PC-3 (cell line): ENCODE measurements around the gene SSC5D.

Source experiments
- EZH2 ChIP-seq: fragments of 300-600 bp; sonication (generic); IDR thresholded peaks from one replicate; pipeline ENCODE4 v1.6.1; 2017; ENCODE audit warnings: antibody characterized with exemption, mild to moderate bottlenecking, low read length; ENCODE audit not compliant: unreplicated experiment
- TF ChIP-seq, protein P1 (sequence below): fragments of 300-600 bp; sonication (generic); conservative IDR thresholded peaks from 2 replicates; pipeline ENCODE4 v1.5.1; 2017; ENCODE audit warnings: antibody characterized with exemption, low read depth, mild to moderate bottlenecking, low read length

GRCh38 chr19:55459551-55459949, 28.7 kb upstream of the SSC5D start:
- TF ChIP-seq, protein P1, sequence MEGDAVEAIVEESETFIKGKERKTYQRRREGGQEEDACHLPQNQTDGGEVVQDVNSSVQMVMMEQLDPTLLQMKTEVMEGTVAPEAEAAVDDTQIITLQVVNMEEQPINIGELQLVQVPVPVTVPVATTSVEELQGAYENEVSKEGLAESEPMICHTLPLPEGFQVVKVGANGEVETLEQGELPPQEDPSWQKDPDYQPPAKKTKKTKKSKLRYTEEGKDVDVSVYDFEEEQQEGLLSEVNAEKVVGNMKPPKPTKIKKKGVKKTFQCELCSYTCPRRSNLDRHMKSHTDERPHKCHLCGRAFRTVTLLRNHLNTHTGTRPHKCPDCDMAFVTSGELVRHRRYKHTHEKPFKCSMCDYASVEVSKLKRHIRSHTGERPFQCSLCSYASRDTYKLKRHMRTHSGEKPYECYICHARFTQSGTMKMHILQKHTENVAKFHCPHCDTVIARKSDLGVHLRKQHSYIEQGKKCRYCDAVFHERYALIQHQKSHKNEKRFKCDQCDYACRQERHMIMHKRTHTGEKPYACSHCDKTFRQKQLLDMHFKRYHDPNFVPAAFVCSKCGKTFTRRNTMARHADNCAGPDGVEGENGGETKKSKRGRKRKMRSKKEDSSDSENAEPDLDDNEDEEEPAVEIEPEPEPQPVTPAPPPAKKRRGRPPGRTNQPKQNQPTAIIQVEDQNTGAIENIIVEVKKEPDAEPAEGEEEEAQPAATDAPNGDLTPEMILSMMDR = no peak
- no peak for TF ChIP-seq EZH2
